ENCODE results near the gene NUDT22.
"Not testable (repeated sequence)": the region's sequence is repeated elsewhere in the genome, so short reads cannot be mapped to it uniquely, and the experiment has no call there.

The NUDT22 gene

DNA sequence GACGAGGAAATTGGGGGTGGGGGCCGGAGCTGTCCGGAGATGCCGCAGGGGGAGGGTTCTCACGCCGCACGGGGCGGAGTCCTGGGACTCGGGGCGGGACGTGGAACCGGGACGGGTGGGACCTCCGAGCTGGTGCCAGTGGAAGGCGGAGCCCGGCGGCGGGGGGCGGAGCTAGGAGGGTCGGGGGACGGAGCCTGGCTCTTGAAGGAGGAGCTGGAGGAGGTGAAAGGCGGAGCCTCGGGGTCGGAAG lies 15.1 kb downstream of the NUDT22 start:
- no peaks in the 10 kb centered on the region for H3K9me3 ChIP-seq (ENCODE audit: control insufficient read depth in 2 of 2, low read length in 2 of 2)
- peak overlapping the region; percentile 100 for H3K27ac ChIP-seq (ENCODE audit: low read depth in 2 of 2, low read length in 2 of 2)
- H3K4me3 ChIP-seq (ENCODE audit: low read length in 2 of 2), result peak overlapping the region; percentile 83 to 86
- H3K9ac ChIP-seq (ENCODE audit: low read depth in 1 of 2, low read length in 2 of 2), result peak overlapping the region; percentile 79 to 99
- H3K36me3 ChIP-seq (ENCODE audit: control insufficient read depth in 2 of 2, insufficient read depth in 2 of 2, low read length in 2 of 2), result peaks cover 8 to 12% of the 10 kb centered on the region in 2 donors
- no peaks in the 10 kb centered on the region for H3K27me3 ChIP-seq (ENCODE audit: control insufficient read depth in 2 of 2, insufficient read depth in 2 of 2, low read length in 2 of 2)
- H3K4me1 ChIP-seq (ENCODE audit: control insufficient read depth in 2 of 2, insufficient read depth in 2 of 2, low read length in 2 of 2), result peaks cover 57 to 61% of the 10 kb centered on the region in 2 donors

DNA sequence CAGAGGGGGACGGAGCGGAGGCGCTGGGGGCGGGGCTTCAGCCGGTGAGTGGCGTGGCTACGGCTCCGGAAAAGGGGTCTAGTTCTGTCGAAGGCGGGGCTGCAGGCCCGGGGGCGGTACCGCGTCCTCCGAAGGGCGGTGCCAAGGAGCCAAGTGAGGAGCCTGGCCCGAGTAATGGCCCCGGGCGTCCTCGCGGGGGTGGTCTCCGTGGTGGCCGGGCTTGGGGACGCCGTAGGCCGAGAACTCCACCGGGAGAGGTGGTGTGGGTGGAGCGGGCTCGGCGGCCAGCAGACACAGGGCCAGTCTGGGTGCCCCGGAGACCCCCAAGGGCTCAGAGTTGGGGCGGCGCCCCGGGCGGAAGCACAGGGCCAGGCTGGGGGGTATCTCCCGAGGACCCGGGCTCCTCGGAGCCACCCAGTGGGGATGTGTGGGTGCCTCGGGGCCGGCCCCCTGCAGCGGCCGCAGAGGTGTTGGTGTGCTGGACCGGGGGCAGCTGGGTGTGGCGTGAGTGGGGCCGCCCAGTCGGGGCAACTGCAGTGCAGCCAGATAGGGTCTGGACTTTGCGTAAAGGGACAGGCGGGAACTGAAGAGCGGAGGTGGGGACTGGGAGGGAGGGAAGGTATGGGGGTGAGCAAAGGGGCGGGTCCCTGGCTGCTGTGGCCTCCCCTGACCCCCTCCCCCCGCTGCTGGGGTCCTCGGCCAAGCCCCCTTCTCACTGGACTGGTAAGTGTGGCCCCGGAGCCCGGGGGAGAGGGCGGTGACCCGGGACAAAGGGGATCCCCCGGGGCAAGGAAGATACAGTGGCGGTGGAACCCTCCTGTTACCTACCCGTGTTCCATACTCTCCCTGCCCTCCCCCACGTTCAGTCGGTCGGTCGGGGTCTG lies 15.7 kb downstream of the NUDT22 start:
- Histone ChIP-seq H3K4me1 (ENCODE audit: control insufficient read depth in 2 of 2, insufficient read depth in 2 of 2, low read length in 2 of 2) (peaks cover 56 to 61% of the 10 kb centered on the region in 2 donors), H3K9ac (ENCODE audit: low read depth in 1 of 2, low read length in 2 of 2) (peak overlapping the region; percentile 83 to 96), H3K9me3 (ENCODE audit: control insufficient read depth in 2 of 2, low read length in 2 of 2) (no peaks in the 10 kb centered on the region), H3K4me3 (ENCODE audit: low read length in 2 of 2) (peak overlapping the region; percentile 75 to 86), H3K36me3 (ENCODE audit: control insufficient read depth in 2 of 2, insufficient read depth in 2 of 2, low read length in 2 of 2) (peaks cover 8 to 12% of the 10 kb centered on the region in 2 donors), H3K27me3 (ENCODE audit: control insufficient read depth in 2 of 2, insufficient read depth in 2 of 2, low read length in 2 of 2) (no peaks in the 10 kb centered on the region), H3K27ac (ENCODE audit: low read depth in 2 of 2, low read length in 2 of 2) (peak overlapping the region; percentile 91 to 100)

DNA sequence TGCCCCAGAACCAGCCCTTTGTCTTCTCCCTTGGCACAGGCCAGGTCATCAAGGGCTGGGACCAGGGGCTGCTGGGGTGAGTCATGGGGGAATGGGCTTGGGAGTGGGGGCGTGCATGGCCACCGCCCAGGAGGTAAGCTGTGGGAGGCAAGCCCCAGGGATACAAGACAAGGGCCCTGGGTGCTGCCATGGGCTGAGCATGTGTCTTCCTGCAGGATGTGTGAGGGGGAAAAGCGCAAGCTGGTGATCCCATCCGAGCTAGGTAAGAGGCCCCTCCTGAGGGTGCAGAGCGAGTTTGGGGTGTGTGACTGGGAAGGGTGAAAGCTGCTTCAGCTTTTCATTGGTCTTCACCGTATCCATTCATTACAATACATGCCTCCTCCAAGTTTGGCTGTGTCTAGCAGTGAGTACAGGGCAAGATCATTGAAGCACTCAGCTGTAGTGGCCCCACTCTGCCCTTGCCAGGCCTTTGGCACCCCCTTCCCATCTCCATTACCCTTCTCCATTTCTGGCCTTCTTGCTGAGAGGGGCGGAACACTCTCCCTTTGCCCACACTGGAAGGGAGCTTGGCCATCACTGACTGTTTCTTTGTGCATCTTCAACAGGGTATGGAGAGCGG lies 17.3 kb downstream of the NUDT22 start:
- Histone ChIP-seq H3K4me1 (ENCODE audit: control insufficient read depth in 2 of 2, insufficient read depth in 2 of 2, low read length in 2 of 2) (peaks cover 52 to 57% of the 10 kb centered on the region in 2 donors), H3K9me3 (ENCODE audit: control insufficient read depth in 2 of 2, low read length in 2 of 2) (no peaks in the 10 kb centered on the region), H3K36me3 (ENCODE audit: control insufficient read depth in 2 of 2, insufficient read depth in 2 of 2, low read length in 2 of 2) (peaks cover 7 to 8% of the 10 kb centered on the region in 2 donors), H3K27me3 (ENCODE audit: control insufficient read depth in 2 of 2, insufficient read depth in 2 of 2, low read length in 2 of 2) (no peaks in the 10 kb centered on the region), H3K9ac (ENCODE audit: low read depth in 1 of 2, low read length in 2 of 2) (peak overlapping the region; percentile 63 to 96), H3K27ac (ENCODE audit: low read depth in 2 of 2, low read length in 2 of 2) (peak overlapping the region; percentile 91 to 100), H3K4me3 (ENCODE audit: low read length in 2 of 2) (peak overlapping the region; percentile 15 to 86)

DNA sequence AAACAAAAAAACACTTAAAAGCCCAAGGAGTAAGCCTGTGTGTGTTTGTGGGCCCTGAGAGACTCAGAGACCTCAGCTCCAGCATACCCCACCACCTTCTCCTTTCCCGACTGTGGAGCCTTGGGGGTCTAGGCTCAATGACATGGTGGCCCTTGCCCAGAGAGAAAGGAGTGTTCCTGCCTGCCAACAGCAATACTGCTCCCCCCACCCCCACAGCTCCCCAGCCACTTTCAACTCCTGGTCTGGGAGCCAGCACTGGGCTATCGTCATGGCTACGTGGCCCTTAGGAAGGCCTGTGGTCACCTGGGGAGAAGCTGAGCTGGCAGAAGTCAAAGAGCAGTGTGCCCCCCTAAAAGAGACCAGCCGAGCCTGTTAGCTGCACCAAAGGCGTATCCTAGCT lies 18.0 kb downstream of the NUDT22 start:
- Histone ChIP-seq H3K9ac (ENCODE audit: low read depth in 1 of 2, low read length in 2 of 2) (no peak overlapping the region), H3K27ac (ENCODE audit: low read depth in 2 of 2, low read length in 2 of 2) (no peak overlapping the region), H3K4me3 (ENCODE audit: low read length in 2 of 2) (no peak overlapping the region), H3K9me3 (ENCODE audit: control insufficient read depth in 2 of 2, low read length in 2 of 2) (no peaks in the 10 kb centered on the region), H3K4me1 (ENCODE audit: control insufficient read depth in 2 of 2, insufficient read depth in 2 of 2, low read length in 2 of 2) (peaks cover 44 to 50% of the 10 kb centered on the region in 2 donors), H3K27me3 (ENCODE audit: control insufficient read depth in 2 of 2, insufficient read depth in 2 of 2, low read length in 2 of 2) (no peaks in the 10 kb centered on the region), H3K36me3 (ENCODE audit: control insufficient read depth in 2 of 2, insufficient read depth in 2 of 2, low read length in 2 of 2) (peaks cover 7 to 8% of the 10 kb centered on the region in 2 donors)

DNA sequence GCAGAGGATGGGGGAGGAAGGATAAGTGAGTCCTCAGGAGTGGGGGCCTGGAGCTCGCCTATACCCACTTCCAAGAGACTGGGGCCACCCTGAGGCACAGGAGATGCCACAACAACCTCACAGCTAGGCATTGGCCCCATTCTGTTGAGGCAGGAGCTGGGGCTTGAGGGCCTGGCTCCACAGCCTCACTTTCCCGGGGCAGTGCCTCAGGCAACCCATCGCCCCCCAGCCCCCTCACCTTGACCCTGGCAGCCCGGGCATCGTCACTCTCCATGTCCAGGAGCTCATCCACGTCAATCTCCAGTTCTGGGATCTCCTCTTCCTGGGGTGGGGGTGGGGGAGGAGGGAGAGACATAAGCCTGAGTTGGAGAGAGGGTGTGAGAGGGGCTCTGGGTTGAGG lies 18.9 kb downstream of the NUDT22 start:
- Histone ChIP-seq H3K27me3 (ENCODE audit: control insufficient read depth in 2 of 2, insufficient read depth in 2 of 2, low read length in 2 of 2) (no peaks in the 10 kb centered on the region), H3K4me1 (ENCODE audit: control insufficient read depth in 2 of 2, insufficient read depth in 2 of 2, low read length in 2 of 2) (peaks cover 37 to 43% of the 10 kb centered on the region in 2 donors), H3K27ac (ENCODE audit: low read depth in 2 of 2, low read length in 2 of 2) (peak overlapping the region; percentile 93), H3K4me3 (ENCODE audit: low read length in 2 of 2) (peak overlapping the region; percentile 91), H3K9ac (ENCODE audit: low read depth in 1 of 2, low read length in 2 of 2) (peak overlapping the region; percentile 84), H3K36me3 (ENCODE audit: control insufficient read depth in 2 of 2, insufficient read depth in 2 of 2, low read length in 2 of 2) (peaks cover 7 to 8% of the 10 kb centered on the region in 2 donors), H3K9me3 (ENCODE audit: control insufficient read depth in 2 of 2, low read length in 2 of 2) (no peaks in the 10 kb centered on the region)

DNA sequence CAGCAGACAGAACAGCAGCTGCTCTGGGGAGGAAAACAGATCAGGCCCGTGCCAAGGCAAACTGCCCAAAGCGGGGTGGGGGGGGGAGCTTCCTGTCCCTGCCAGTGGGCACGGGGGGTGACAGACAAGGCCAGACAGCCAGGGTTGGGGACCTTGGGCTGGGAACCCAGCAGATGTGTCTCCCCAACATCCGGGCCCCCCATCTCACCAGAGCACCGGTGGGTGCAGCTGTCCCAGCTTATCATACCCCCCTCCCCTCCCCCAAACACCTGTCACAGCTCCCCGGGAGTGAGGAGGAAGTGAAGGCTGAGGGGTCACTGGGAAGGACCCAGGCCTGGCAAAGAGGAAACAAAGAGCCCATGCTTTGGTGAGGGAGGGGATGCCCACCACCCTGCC lies 19.3 kb downstream of the NUDT22 start:
- Histone ChIP-seq H3K27me3 (ENCODE audit: control insufficient read depth in 2 of 2, insufficient read depth in 2 of 2, low read length in 2 of 2) (no peaks in the 10 kb centered on the region), H3K36me3 (ENCODE audit: control insufficient read depth in 2 of 2, insufficient read depth in 2 of 2, low read length in 2 of 2) (peaks cover 7 to 8% of the 10 kb centered on the region in 2 donors), H3K4me3 (ENCODE audit: low read length in 2 of 2) (peak overlapping the region; percentile 91), H3K9ac (ENCODE audit: low read depth in 1 of 2, low read length in 2 of 2) (peak overlapping the region; percentile 84), H3K9me3 (ENCODE audit: control insufficient read depth in 2 of 2, low read length in 2 of 2) (no peaks in the 10 kb centered on the region), H3K4me1 (ENCODE audit: control insufficient read depth in 2 of 2, insufficient read depth in 2 of 2, low read length in 2 of 2) (peaks cover 32 to 39% of the 10 kb centered on the region in 2 donors), H3K27ac (ENCODE audit: low read depth in 2 of 2, low read length in 2 of 2) (peak overlapping the region; percentile 93)

DNA sequence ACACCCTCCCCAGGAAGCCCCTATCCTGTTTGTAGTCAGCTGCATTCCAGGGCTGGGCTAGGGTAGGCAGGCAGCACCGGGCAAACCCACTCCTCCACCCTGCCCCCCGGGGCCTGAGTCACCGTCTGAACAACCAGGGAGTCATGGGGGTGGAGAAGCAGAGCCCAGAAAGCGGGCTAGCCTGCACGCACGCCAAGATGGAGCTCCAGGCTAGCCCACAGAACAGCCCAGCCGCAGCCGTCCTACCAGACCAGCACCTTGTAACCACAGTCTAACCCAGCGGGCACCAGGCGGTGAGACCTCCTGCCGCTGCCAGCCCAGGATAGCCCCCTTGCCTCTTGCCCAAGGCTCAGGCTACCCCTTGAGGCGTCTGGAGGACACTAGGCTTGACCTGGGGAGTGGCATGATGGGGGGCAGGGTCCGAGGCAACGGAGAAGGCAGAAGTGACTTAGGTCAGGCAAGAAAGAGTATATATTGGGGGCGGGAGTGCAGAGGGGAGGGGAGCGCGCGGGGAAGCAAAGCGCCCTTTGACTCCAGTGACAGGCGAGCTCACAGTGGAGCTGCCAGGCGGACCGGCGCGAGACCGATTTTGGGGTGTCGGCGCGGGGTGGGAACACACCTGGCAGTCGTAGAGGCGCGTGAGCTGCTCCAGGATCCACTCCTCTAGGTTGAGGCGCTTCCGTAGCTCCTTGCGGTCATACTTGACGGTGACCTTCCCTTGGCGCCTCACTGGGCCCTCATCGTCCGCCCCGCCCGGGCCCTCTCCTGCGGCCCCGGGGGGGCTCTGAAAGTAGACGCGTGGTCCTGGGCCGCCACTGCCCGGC lies 19.9 kb downstream of the NUDT22 start:
- Histone ChIP-seq H3K4me1 (ENCODE audit: control insufficient read depth in 2 of 2, insufficient read depth in 2 of 2, low read length in 2 of 2) (peaks cover 36 to 41% of the 10 kb centered on the region in 2 donors), H3K9me3 (ENCODE audit: control insufficient read depth in 2 of 2, low read length in 2 of 2) (no peaks in the 10 kb centered on the region), H3K27me3 (ENCODE audit: control insufficient read depth in 2 of 2, insufficient read depth in 2 of 2, low read length in 2 of 2) (no peaks in the 10 kb centered on the region), H3K4me3 (ENCODE audit: low read length in 2 of 2) (peak overlapping the region; percentile 91), H3K36me3 (ENCODE audit: control insufficient read depth in 2 of 2, insufficient read depth in 2 of 2, low read length in 2 of 2) (peaks cover 7 to 8% of the 10 kb centered on the region in 2 donors), H3K27ac (ENCODE audit: low read depth in 2 of 2, low read length in 2 of 2) (peak overlapping the region; percentile 93), H3K9ac (ENCODE audit: low read depth in 1 of 2, low read length in 2 of 2) (peak overlapping the region; percentile 84)

DNA sequence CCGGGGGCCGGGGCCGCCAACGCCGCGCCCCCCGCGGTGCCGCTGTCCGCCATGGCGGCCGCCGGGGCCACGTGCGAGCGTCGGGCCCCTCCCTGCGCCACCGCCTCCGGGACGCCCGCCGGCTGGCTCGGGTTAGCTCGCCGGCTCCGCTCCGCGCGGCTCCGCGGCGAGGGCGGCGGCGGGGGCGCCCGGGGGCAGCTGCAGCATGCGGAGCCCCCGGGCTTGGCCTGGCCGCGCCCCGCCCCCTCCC lies 20.5 kb downstream of the NUDT22 start:
- H3K36me3 ChIP-seq (ENCODE audit: control insufficient read depth in 2 of 2, insufficient read depth in 2 of 2, low read length in 2 of 2); H3K27me3 ChIP-seq (ENCODE audit: control insufficient read depth in 2 of 2, insufficient read depth in 2 of 2, low read length in 2 of 2); H3K9me3 ChIP-seq (ENCODE audit: control insufficient read depth in 2 of 2, low read length in 2 of 2): not testable (repeated sequence)
- H3K9ac ChIP-seq (ENCODE audit: low read depth in 1 of 2, low read length in 2 of 2), result peak overlapping the region in 1 of 2 donors; percentile 84
- H3K4me3 ChIP-seq (ENCODE audit: low read length in 2 of 2), result peak overlapping the region; percentile 91
- peaks cover 37 to 43% of the 10 kb centered on the region in 2 donors for H3K4me1 ChIP-seq (ENCODE audit: control insufficient read depth in 2 of 2, insufficient read depth in 2 of 2, low read length in 2 of 2)
- H3K27ac ChIP-seq (ENCODE audit: low read depth in 2 of 2, low read length in 2 of 2), result peak overlapping the region; percentile 93 to 95

DNA sequence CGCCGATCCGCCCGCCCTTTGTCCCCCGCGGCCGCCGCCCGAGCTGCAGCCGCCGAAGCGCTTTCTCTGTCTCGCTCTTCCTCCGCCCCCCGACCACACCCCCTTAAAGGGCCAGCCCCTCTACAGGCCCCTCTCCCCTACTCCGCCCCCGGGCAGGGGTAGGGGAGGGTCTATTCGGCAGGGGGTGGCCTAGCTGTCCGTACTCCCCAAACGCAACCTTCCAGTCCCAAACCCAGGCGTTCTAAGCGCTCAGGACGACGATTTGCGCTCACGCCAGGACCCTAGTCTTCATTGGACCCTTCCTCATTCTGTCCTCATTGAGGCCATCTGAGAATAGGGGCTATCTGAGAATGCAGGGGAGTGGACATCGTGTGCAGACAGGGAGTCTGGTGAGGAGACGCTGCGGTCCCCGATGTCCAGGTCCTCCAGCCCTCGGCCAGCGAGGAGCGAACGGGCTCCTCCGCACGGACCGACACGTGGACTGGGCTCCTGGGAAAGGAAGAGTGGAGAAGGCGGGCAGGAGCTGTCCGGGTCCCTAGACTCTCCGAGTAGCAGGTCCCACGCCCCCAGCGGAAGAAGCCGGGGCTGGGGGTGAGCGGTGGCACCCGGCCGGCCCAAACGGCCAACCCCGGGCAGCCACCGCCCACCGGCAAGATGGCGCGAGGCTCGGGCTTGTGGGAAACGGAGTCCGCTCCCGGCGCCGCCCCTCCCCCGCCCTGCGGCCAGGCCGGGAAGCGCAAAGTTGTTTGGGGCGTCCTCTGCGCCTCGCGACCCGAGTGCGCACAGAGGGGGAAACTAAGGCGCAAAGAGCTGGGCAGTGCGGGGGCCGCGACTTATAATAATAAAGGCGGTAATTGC lies 21.0 kb downstream of the NUDT22 start, which contains the start of gene PPP1R14B:
Gene PPP1R14B (minus strand): TSS at position 73 of the 858 bp plus-strand sequence. CDS start 270 bp downstream, outside the sequence.
- Histone ChIP-seq H3K36me3 (ENCODE audit: control insufficient read depth in 2 of 2, insufficient read depth in 2 of 2, low read length in 2 of 2) (peaks cover 7 to 8% of the 10 kb centered on the region in 2 donors), H3K27ac (ENCODE audit: low read depth in 2 of 2, low read length in 2 of 2) (peak within 1 kb of the TSS; percentile 93 to 95), H3K9me3 (ENCODE audit: control insufficient read depth in 2 of 2, low read length in 2 of 2) (no peaks in the 10 kb centered on the region), H3K9ac (ENCODE audit: low read depth in 1 of 2, low read length in 2 of 2) (peak within 1 kb of the TSS; percentile 86 to 89), H3K4me1 (ENCODE audit: control insufficient read depth in 2 of 2, insufficient read depth in 2 of 2, low read length in 2 of 2) (peaks cover 38 to 44% of the 10 kb centered on the region in 2 donors), H3K4me3 (ENCODE audit: low read length in 2 of 2) (peak within 1 kb of the TSS; percentile 95 to 97), H3K27me3 (ENCODE audit: control insufficient read depth in 2 of 2, insufficient read depth in 2 of 2, low read length in 2 of 2) (no peaks in the 10 kb centered on the region)

All from mucosa of rectum (tissue), 2 donors.